HG02981 (cell line): Measurements from ENCODE around the gene NAV3.
"Not testable (repeated sequence)": the region's sequence is repeated elsewhere in the genome, so short reads cannot be mapped to it uniquely, and the experiment has no call there.

Experiments
- ATAC-seq: cut with Tn5 transposase; IDR thresholded peaks from one replicate; pipeline ENCODE4 v1.9.1; 2021; ENCODE audit warnings: mild to moderate bottlenecking, moderate library complexity; ENCODE audit not compliant: unreplicated experiment

Gene NAV3

GRCh38 chr12:78241446-78241845 lies 410.8 kb downstream of the NAV3 start:
- no peak for ATAC-seq

GRCh38 chr12:78244916-78245507 lies 414.3 kb downstream of the NAV3 start:
- ATAC-seq = no peak

- ATAC-seq = no peak
Observed at GRCh38 chr12:78248321-78248720, 417.6 kb downstream of the NAV3 start.

- no peak for ATAC-seq
Observed at GRCh38 chr12:78249578-78249977, 418.9 kb downstream of the NAV3 start.

- not testable (repeated sequence) for ATAC-seq
Observed at GRCh38 chr12:78257662-78258061, 427.0 kb downstream of the NAV3 start.

- ATAC-seq = no peak
Observed at GRCh38 chr12:78260976-78261375, 430.3 kb downstream of the NAV3 start.

GRCh38 chr12:78261901-78262300 lies 431.2 kb downstream of the NAV3 start:
- no peak for ATAC-seq
